Activated B cell treated with CpG ODN at 0.5 μM for 24 hours (primary cell): ENCODE results near the gene CREB3L2. TPM values are rescaled to one million over a fixed set of nuclear protein-coding genes. Genes with fewer than 3 reads are reported as not detected.

ENCODE experiments used
- ATAC-seq: fragments of 200-7000 bp; cut with Tn5 transposase; one replicate; pipeline ENCODE4 v1.10.0; 2021; ENCODE audit warnings: low read depth, mild to moderate bottlenecking, moderate library complexity
- CTCF ChIA-PET: fragments of 350-600 bp; sonication (Branson Sonifier 250); formaldehyde crosslinking; loops from one replicate; lab custom pipeline; 2021; ENCODE audit warnings: antibody characterized with exemption; lab: Charles Lee
- POLR2A ChIA-PET: fragments of 350-600 bp; sonication (Branson Sonifier 250); formaldehyde crosslinking; loops from one replicate; lab custom pipeline; 2021; ENCODE audit warnings: antibody characterized with exemption; lab: Charles Lee
- DNase-seq: peaks from one replicate; pipeline ENCODE4 v3.0.0; 2022
- H3K27ac Mint-ChIP-seq: one replicate; pipeline ENCODE4 v1.8.0; 2020; ENCODE audit warnings: mixed read lengths
- H3K27me3 Mint-ChIP-seq: one replicate; pipeline ENCODE4 v1.8.0; 2021; ENCODE audit warnings: mixed read lengths
- H3K36me3 Mint-ChIP-seq: one replicate; pipeline ENCODE4 v1.8.0; 2021; ENCODE audit warnings: low read depth, mixed read lengths
- H3K4me1 Mint-ChIP-seq: one replicate; pipeline ENCODE4 v1.8.0; 2021; ENCODE audit warnings: mixed read lengths
- H3K4me3 Mint-ChIP-seq: one replicate; pipeline ENCODE4 v1.8.0; 2020; ENCODE audit warnings: mild to moderate bottlenecking, mixed read lengths
- H3K9me3 Mint-ChIP-seq: one replicate; pipeline ENCODE4 v1.8.0; 2020; ENCODE audit warnings: mixed read lengths
- intact Hi-C: fragments of 100-400 bp; cut with micrococcal nuclease; formaldehyde crosslinking; loops from one replicate; pipeline ENCODE4 v1.15.1; 2024
- total RNA-seq: library from RNA; stranded (reverse); gene quantifications from 2 replicates; pipeline ENCODE4 v1.2.3, GENCODE V29; 2022
- TF ChIP-seq, protein P1 (sequence below): fragments of 200-600 bp; IDR thresholded peaks from one replicate; pipeline ENCODE4 v1.8.0; 2022; ENCODE audit warnings: antibody characterized with exemption, mild to moderate bottlenecking

Gene CREB3L2
- total RNA-seq, 1 donor from 2014 or later = 21.7 TPM

DNA sequence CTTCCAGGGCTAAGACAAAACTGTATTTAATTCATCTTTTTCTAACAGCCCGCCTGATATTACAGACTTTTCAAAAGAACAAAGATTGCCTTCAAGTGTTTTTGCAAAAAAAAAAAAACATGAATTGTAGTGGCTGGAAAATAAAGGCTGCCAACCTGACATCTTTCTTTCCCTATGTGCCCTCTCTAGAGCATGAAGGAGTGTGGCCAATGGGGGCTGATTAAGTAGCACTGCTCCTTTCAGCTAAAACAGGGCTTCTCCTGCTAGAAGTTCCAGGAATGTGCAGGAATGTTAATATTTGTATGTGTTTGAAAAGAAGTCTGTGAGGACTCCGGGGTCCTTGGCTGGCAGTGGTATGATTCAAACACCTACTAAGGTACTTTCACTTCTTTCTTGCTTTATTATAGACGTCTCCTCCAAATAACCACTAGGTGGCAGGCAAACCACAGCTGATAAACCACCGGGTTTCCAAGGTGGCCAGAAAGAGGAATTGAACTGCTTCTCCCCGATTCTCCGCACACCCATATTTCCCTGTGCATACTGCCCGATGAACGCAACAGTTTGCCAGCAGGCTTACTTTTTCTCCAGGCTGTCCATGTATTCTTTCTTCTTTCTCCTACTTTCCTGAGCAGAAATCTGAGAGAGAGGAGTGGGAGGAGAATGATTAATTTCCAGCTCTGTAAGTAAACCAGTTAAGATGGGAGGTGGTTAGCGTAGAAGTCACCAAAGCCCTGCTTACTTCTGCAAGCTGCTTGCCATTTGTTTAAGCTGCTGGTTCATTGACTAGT is 98.3 kb downstream of the CREB3L2 start:
- CTCF ChIA-PET = interaction anchor here (0.7 to 5.6 kb wide), 20 partner anchors 9 to 836 kb away, joined by 3 to 121 read pairs (median 3); partner anchors contain the start of gene CREB3L2
- no peaks in the 10 kb centered on the region for H3K9me3 Mint-ChIP-seq
- H3K27ac Mint-ChIP-seq = peak overlapping the region; percentile 50
- ATAC-seq (peak; percentile 76), DNase-seq (no peak)
- intact Hi-C loops = loop anchor here (1.0 to 2.0 kb wide), 8 partner anchors 31 to 1171 kb away; partner anchors contain the start of gene TRIM24
- TF ChIP-seq, protein P1, sequence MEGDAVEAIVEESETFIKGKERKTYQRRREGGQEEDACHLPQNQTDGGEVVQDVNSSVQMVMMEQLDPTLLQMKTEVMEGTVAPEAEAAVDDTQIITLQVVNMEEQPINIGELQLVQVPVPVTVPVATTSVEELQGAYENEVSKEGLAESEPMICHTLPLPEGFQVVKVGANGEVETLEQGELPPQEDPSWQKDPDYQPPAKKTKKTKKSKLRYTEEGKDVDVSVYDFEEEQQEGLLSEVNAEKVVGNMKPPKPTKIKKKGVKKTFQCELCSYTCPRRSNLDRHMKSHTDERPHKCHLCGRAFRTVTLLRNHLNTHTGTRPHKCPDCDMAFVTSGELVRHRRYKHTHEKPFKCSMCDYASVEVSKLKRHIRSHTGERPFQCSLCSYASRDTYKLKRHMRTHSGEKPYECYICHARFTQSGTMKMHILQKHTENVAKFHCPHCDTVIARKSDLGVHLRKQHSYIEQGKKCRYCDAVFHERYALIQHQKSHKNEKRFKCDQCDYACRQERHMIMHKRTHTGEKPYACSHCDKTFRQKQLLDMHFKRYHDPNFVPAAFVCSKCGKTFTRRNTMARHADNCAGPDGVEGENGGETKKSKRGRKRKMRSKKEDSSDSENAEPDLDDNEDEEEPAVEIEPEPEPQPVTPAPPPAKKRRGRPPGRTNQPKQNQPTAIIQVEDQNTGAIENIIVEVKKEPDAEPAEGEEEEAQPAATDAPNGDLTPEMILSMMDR = no peak
- H3K4me3 Mint-ChIP-seq = peak overlapping the region; percentile 12
- POLR2A ChIA-PET = interaction anchor here (1.0 to 1.4 kb wide), 2 partner anchors 99 to 103 kb away, joined by 4 to 5 read pairs; partner anchors contain the start of gene CREB3L2
- peaks cover 15% of the 10 kb centered on the region for H3K4me1 Mint-ChIP-seq
- H3K27me3 Mint-ChIP-seq = no peaks in the 10 kb centered on the region
- H3K36me3 Mint-ChIP-seq = peaks cover 48% of the 10 kb centered on the region

DNA sequence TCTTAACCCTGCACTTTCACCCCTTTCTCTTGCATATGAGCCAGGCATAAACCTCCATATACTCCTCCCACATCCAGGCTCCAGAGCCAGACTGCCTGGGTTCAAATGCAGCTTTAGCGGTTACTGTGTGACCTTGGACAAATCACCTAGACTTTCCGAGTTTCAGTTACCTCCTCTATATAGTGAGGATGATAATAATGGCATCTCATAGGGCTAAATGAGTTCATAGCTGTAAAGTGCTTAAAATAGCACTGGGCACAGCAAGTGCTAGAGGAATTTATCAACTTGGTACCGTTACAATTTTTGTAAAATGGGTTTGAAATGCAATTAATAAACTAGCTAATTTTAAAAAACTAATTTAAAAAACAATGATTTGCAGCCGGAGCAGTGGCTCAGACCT is 101.7 kb downstream of the CREB3L2 start:
- ChIA-PET CTCF (interaction anchor here (0.9 to 3.2 kb wide), 7 partner anchors 54 to 294 kb away, joined by 3 to 19 read pairs (median 4); no protein-coding TSS in a partner anchor), POLR2A (no interaction called here)
- peaks cover 38% of the 10 kb centered on the region for H3K36me3 Mint-ChIP-seq
- DNase-seq (no peak), ATAC-seq (no peak)
- no peak overlapping the region for H3K27ac Mint-ChIP-seq
- TF ChIP-seq, protein P1 = no peak
- H3K4me3 Mint-ChIP-seq = no peak overlapping the region
- H3K4me1 Mint-ChIP-seq = peaks cover 24% of the 10 kb centered on the region
- intact Hi-C loops = no loop called here
- no peaks in the 10 kb centered on the region for H3K9me3 Mint-ChIP-seq
- H3K27me3 Mint-ChIP-seq = no peaks in the 10 kb centered on the region

DNA sequence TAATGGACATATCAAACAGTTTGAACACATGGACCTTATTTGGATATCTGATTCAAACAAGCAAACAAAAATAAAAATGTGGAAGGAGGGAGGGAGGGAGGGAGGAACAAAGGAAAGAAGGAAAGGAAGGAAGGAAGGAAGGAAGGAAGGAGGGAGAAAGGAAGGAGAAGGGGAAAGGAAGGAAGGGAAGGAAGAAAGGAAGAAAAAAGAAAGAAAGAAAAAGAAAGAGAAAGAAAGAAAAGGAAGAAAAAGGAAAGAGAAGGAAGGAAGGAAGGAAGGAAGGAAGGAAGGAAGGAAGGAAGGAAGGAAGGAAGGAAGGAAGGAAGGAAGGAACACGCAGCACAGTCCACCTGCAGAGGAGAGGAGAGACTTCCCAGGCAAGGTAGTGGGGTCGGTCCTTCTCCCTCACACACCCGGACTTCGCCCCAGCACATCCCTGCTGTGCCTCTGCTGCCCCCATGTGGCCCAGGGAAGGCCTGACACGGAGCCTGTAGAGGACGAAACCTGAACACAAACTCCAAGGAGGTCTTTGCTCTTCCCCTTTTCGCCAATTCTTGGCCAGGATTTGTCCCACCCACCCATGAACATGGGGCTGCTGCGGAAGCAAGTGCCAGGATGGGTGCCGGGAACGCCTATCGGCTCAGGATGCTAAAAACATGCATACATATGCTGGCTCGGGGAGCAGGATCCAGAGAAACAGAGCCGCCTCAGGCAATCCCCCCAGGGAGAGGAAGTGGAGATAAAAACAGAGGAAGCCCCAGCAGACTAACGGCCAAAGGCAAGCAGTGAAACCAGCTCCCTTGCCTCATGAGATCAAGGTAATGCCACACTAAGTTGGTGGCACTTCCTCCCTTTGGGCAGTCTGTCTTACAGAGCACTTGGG is 102.8 kb downstream of the CREB3L2 start:
- ChIA-PET CTCF (interaction anchor here (0.9 to 3.2 kb wide), 6 partner anchors 86 to 293 kb away, joined by 3 to 19 read pairs (median 4); no protein-coding TSS in a partner anchor), POLR2A (no interaction called here)
- Mint-ChIP-seq H3K27ac (peak overlapping the region; percentile 61), H3K9me3 (no peaks in the 10 kb centered on the region), H3K27me3 (no peaks in the 10 kb centered on the region), H3K4me3 (peak overlapping the region; percentile 75), H3K4me1 (peaks cover 24% of the 10 kb centered on the region), H3K36me3 (peaks cover 42% of the 10 kb centered on the region)
- peak; percentile 67 for DNase-seq
- ATAC-seq = peak; percentile 95
- TF ChIP-seq, protein P1 = peak; percentile 59
- intact Hi-C loops = loop anchor here (1.0 to 5.0 kb wide), 4 partner anchors 243 to 1492 kb away; no protein-coding TSS in a partner anchor

DNA sequence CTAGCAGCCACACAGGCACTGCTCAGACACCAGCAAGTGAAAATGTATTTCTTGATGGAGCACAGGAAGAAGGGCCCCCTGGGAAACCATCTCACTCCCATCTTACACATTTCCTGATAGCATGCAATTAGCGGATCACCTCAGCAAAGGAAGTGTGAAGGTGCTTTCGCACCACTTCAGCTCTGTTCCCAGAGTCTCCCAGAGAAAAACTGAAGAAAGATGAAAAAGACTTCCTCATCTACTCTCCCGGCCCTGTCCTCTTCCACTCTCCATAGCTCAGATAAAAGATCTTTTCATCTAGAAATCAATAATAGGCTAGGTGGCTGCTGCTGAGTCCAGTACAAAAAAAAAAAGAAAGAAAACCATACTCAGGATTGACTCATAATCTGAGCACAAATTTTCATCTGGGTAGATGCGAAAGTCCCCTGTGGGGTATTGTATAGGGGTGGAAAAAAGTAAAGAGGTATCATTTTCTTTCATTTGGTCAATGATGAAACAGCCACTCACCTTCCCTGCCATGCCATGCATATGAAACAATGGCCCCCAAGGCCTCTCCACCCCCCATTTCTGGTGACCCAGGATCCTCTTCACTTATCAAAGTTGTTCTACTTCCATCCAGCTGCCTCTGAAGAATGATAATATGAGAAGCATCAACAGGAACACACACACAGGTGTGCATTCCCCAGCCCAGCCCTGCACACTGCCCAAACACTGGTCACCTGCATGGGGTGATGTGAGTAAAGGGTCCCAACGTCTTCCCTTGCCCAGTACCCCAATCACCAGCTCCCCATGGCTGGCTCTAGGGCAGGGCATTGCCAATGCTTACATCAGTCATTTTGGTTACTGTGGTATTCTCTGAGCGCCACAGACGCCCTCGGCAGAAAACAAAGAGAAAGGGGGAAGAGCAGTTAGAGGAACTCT is 106.3 kb downstream of the CREB3L2 start:
- no peak overlapping the region for H3K4me3 Mint-ChIP-seq
- DNase-seq (no peak), ATAC-seq (no peak)
- CTCF ChIA-PET = interaction anchor here (0.8 kb wide), 1 partner anchor 239 kb away, joined by 3 read pairs; no protein-coding TSS in a partner anchor
- no peaks in the 10 kb centered on the region for H3K9me3 Mint-ChIP-seq
- H3K27me3 Mint-ChIP-seq = no peaks in the 10 kb centered on the region
- intact Hi-C loops = loop anchor here (5.0 kb wide), 1 partner anchor 1488 kb away; no protein-coding TSS in a partner anchor
- H3K27ac Mint-ChIP-seq = no peak overlapping the region
- H3K36me3 Mint-ChIP-seq = peaks cover 45% of the 10 kb centered on the region
- TF ChIP-seq, protein P1 = no peak
- POLR2A ChIA-PET = no interaction called here
- peaks cover 19% of the 10 kb centered on the region for H3K4me1 Mint-ChIP-seq
